Peyer's patch (tissue), 4 donors: ENCODE results near the gene NOSTRIN.

ENCODE experiments used
- POLR2A ChIP-seq, 2 donors: fragments of 450-650 bp; IDR thresholded peaks; one replicate each; pipeline ENCODE4 v1.5.1; 2017; ENCODE audit warnings: antibody characterized with exemption in 2 of 2, mild to moderate bottlenecking in 2 of 2, moderate library complexity in 2 of 2
- TF ChIP-seq, protein P1 (sequence below), 6 experiments: fragments of 450-650 bp in 4 of 6; fragments of 200-600 bp in 2 of 6; sonication (generic) in 1 of 6; IDR thresholded peaks; one replicate each; pipeline ENCODE4 v1.5.1; 2017 to 2019; ENCODE audit warnings: antibody characterized with exemption in 6 of 6, mild to moderate bottlenecking in 3 of 6, moderate library complexity in 1 of 6

DNA sequence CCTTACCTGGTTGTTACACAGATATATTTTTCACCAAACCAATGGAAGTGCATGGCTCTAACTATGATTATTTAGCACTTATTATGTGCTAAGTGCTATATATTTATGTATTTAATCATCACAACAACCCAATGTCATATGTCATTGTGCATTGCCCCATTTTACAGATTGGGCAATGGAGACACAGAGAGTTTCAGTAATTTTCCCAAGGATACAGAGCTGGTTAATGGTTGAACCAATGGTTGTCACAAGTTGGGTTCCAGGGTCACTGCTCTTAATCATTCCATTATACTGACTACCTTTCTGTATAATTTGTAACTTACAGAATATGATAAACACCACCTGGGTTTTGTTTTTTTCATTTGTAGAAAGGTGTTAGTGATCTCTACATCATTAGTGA lies 29.2 kb downstream of the NOSTRIN start:
- no peak for TF ChIP-seq POLR2A (IDR thresholded peaks at IDR 0.05)
- TF ChIP-seq, protein P1, sequence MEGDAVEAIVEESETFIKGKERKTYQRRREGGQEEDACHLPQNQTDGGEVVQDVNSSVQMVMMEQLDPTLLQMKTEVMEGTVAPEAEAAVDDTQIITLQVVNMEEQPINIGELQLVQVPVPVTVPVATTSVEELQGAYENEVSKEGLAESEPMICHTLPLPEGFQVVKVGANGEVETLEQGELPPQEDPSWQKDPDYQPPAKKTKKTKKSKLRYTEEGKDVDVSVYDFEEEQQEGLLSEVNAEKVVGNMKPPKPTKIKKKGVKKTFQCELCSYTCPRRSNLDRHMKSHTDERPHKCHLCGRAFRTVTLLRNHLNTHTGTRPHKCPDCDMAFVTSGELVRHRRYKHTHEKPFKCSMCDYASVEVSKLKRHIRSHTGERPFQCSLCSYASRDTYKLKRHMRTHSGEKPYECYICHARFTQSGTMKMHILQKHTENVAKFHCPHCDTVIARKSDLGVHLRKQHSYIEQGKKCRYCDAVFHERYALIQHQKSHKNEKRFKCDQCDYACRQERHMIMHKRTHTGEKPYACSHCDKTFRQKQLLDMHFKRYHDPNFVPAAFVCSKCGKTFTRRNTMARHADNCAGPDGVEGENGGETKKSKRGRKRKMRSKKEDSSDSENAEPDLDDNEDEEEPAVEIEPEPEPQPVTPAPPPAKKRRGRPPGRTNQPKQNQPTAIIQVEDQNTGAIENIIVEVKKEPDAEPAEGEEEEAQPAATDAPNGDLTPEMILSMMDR (IDR thresholded peaks at IDR 0.05) = no peak
